ENCODE data around the gene CNOT2.

DNA sequence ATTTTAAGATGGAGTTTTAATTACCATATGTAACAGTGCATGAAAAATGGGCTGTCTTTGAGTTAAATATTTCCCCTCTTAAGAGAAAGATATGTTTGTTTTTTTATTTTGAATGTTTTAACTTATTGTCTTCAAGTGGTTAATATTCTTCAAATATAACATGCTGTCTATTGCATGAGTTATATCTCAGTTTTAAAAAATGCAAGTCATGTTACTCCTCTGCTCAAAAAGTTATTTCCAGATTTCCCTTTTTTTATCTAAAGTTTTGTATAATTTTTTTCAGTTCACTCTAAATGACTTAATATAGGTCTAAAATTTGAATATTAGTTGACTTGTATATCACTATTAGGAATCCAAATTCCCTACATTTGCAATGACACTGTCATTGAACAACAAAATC lies 117.0 kb downstream of the CNOT2 start:
- TF ChIP-seq EZH2 (IDR thresholded peaks at IDR 0.05; ENCODE audit: low read depth): no peak
- TF ChIP-seq, protein P1, sequence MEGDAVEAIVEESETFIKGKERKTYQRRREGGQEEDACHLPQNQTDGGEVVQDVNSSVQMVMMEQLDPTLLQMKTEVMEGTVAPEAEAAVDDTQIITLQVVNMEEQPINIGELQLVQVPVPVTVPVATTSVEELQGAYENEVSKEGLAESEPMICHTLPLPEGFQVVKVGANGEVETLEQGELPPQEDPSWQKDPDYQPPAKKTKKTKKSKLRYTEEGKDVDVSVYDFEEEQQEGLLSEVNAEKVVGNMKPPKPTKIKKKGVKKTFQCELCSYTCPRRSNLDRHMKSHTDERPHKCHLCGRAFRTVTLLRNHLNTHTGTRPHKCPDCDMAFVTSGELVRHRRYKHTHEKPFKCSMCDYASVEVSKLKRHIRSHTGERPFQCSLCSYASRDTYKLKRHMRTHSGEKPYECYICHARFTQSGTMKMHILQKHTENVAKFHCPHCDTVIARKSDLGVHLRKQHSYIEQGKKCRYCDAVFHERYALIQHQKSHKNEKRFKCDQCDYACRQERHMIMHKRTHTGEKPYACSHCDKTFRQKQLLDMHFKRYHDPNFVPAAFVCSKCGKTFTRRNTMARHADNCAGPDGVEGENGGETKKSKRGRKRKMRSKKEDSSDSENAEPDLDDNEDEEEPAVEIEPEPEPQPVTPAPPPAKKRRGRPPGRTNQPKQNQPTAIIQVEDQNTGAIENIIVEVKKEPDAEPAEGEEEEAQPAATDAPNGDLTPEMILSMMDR (conservative IDR thresholded peaks at IDR 0.05): no peak
